NOMO-1 treated with DMSO at 0.1 percent for 48 hours (cell line): ENCODE measurements around the gene CNRIP1.

Experiments
- DNase-seq: peaks from one replicate; lab custom pipeline; 2025; ENCODE audit not compliant: unreplicated experiment; lab: John Stamatoyannopoulos, UW

Gene CNRIP1

GRCh38 chr2:68252400-68253218 is 67.1 kb downstream of the CNRIP1 start, which contains the start of gene PPP3R1:
PPP3R1 (minus strand) TSS chr2:68252532; CDS start chr2:68252127, 405 bp downstream.
- DNase-seq, result peak; percentile 93

GRCh38 chr2:68251855-68252399 is 67.8 kb downstream of the CNRIP1 start:
- no peak for DNase-seq

- peak; percentile 94 for DNase-seq
Observed at GRCh38 chr2:68251187-68251854, 68.4 kb downstream of the CNRIP1 start.

- DNase-seq, result no peak
Observed at GRCh38 chr2:68250652-68251186, 69.0 kb downstream of the CNRIP1 start.

- peak; percentile 72 for DNase-seq
Observed at GRCh38 chr2:68250196-68250595, 69.6 kb downstream of the CNRIP1 start.

- DNase-seq, result no peak
Observed at GRCh38 chr2:68248806-68249205, 70.9 kb downstream of the CNRIP1 start.

GRCh38 chr2:68248361-68248760 is 71.4 kb downstream of the CNRIP1 start:
- no peak for DNase-seq

GRCh38 chr2:68246396-68246795 is 73.4 kb downstream of the CNRIP1 start:
- DNase-seq, result no peak

- no peak for DNase-seq
Observed at GRCh38 chr2:68245672-68246071, 74.1 kb downstream of the CNRIP1 start.

GRCh38 chr2:68245066-68245465 is 74.7 kb downstream of the CNRIP1 start:
- DNase-seq, result no peak

GRCh38 chr2:68244456-68244855 is 75.3 kb downstream of the CNRIP1 start:
- DNase-seq, result no peak
